ENCODE data around the gene ZMYM5. TPM values are rescaled to one million over a fixed set of nuclear protein-coding genes. Genes with fewer than 3 reads are reported as not detected.
"Not testable (repeated sequence)": the region's sequence is repeated elsewhere in the genome, so short reads cannot be mapped to it uniquely, and the experiment has no call there.

Gene ZMYM5
- total RNA-seq, 2 donors from 2014 or later = 10.4 to 12.2 TPM

GRCh38 chr13:19795956-19796355 lies 67.5 kb downstream of the ZMYM5 start:
- Mint-ChIP-seq H3K27me3 (ENCODE audit: insufficient read depth) (peaks cover 16% of the 10 kb centered on the region), H3K4me3 (no peak overlapping the region), H3K4me1 (no peaks in the 10 kb centered on the region), H3K27ac (no peak overlapping the region), H3K9me3 (peaks cover 5% of the 10 kb centered on the region), H3K36me3 (ENCODE audit: low read depth) (no peaks in the 10 kb centered on the region)
- 95 to 97% methylated on average over 7 of the region's 7 CpGs for WGBS, 2 experiments (ENCODE audit: insufficient coverage in 1 of 2, insufficient read length in 1 of 2)
- H3K36me3 ChIP-seq (ENCODE audit: control insufficient read depth, insufficient read depth, low read length) = no peaks in the 10 kb centered on the region
- H3K9me3 ChIP-seq (ENCODE audit: control insufficient read depth, low read length) = no peaks in the 10 kb centered on the region
- H3K9ac ChIP-seq (ENCODE audit: extremely low read depth, low read length, poor library complexity, severe bottlenecking) = no peak overlapping the region
- peaks cover 5% of the 10 kb centered on the region for H3K27me3 ChIP-seq (ENCODE audit: control insufficient read depth, insufficient read depth, low read length, poor library complexity, severe bottlenecking)
- no peak for DNase-seq
- no peak overlapping the region for H3K27ac ChIP-seq (ENCODE audit: low read depth, low read length)
- no peak overlapping the region for H3K4me3 ChIP-seq (ENCODE audit: low read length)
- H3K4me1 ChIP-seq (ENCODE audit: control insufficient read depth, insufficient read depth, low read length) = no peaks in the 10 kb centered on the region
- TF ChIP-seq CTCF (conservative IDR thresholded peaks at IDR 0.05) = no peak

DNA sequence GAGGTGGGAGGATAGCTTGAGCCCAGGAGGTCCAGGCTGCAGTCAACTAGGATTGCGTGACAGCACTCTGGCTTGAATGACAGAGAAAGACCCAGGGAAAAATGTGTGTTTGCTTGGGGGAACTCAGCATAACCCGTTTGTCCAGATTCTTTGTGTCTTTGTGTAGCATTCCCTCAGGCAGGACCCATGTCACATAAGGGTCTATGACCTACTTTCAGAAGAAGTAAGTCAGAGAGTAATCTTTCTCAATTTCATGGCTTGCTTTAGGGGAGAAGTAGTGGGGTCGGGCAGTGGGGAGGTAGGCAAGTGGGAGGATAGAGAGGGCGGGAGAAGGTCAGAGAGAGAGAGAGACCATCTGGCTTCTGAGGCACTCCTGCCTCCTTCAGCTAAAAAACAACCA lies 68.8 kb downstream of the ZMYM5 start:
- Mint-ChIP-seq H3K27ac (peak overlapping the region; percentile 66), H3K4me1 (no peaks in the 10 kb centered on the region), H3K36me3 (ENCODE audit: low read depth) (no peaks in the 10 kb centered on the region), H3K27me3 (ENCODE audit: insufficient read depth) (peaks cover 21% of the 10 kb centered on the region), H3K9me3 (peaks cover 5% of the 10 kb centered on the region), H3K4me3 (no peak overlapping the region)
- H3K4me3 ChIP-seq (ENCODE audit: low read length) = no peak overlapping the region
- no peak overlapping the region for H3K9ac ChIP-seq (ENCODE audit: extremely low read depth, low read length, poor library complexity, severe bottlenecking)
- no peaks in the 10 kb centered on the region for H3K9me3 ChIP-seq (ENCODE audit: control insufficient read depth, low read length)
- no peak for TF ChIP-seq CTCF (conservative IDR thresholded peaks at IDR 0.05)
- no peaks in the 10 kb centered on the region for H3K4me1 ChIP-seq (ENCODE audit: control insufficient read depth, insufficient read depth, low read length)
- peaks cover 9% of the 10 kb centered on the region for H3K27me3 ChIP-seq (ENCODE audit: control insufficient read depth, insufficient read depth, low read length, poor library complexity, severe bottlenecking)
- H3K27ac ChIP-seq (ENCODE audit: low read depth, low read length) = peak overlapping the region; percentile 6
- 85 to 100% methylated on average over 1 to 4 of the region's 4 CpGs for WGBS, 2 experiments (ENCODE audit: insufficient coverage in 1 of 2, insufficient read length in 1 of 2)
- no peaks in the 10 kb centered on the region for H3K36me3 ChIP-seq (ENCODE audit: control insufficient read depth, insufficient read depth, low read length)
- peak; percentile 63 for DNase-seq

DNA sequence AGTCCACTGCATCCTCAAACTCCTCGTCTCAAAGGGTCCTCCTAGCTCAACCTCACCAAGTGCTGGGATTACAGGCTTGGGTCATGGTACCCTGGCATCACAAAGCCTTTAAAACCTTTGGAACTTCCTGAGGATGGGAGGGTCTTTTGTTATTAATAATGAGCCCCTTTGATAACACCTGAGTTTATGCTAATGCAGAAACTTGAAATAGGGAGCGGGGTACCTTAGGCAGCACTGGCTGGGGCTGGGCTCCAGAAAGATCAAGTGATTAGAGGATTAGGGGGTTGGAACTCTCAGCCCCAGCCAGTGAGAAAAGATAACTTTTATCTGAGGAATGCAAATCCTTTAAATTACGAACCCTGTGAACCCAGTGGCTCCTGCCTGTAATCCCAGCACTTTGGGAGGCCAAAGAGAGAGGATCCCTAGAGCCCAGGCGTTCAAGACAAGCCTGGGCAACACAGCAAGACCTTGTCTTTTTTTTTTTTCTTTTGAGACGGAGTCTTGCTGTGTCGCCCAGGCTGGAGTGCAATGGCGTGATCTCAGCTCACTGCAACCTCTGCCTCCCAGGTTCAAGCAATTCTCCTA lies 71.4 kb downstream of the ZMYM5 start:
- H3K36me3 ChIP-seq (ENCODE audit: control insufficient read depth, insufficient read depth, low read length) = no peaks in the 10 kb centered on the region
- H3K4me3 ChIP-seq (ENCODE audit: low read length) = no peak overlapping the region
- H3K36me3 Mint-ChIP-seq (ENCODE audit: low read depth) = no peaks in the 10 kb centered on the region
- no peak overlapping the region for H3K27ac Mint-ChIP-seq
- H3K27ac ChIP-seq (ENCODE audit: low read depth, low read length) = no peak overlapping the region
- WGBS, 2 experiments (ENCODE audit: insufficient coverage in 1 of 2, insufficient read length in 1 of 2) = 77 to 80% methylated on average over 3 to 7 of the region's 7 CpGs
- H3K27me3 ChIP-seq (ENCODE audit: control insufficient read depth, insufficient read depth, low read length, poor library complexity, severe bottlenecking) = peaks cover 9% of the 10 kb centered on the region
- H3K27me3 Mint-ChIP-seq (ENCODE audit: insufficient read depth) = peaks cover 21% of the 10 kb centered on the region
- TF ChIP-seq CTCF (conservative IDR thresholded peaks at IDR 0.05) = no peak
- DNase-seq = peak; percentile 63
- no peak overlapping the region for H3K9ac ChIP-seq (ENCODE audit: extremely low read depth, low read length, poor library complexity, severe bottlenecking)
- no peak overlapping the region for H3K4me3 Mint-ChIP-seq
- no peaks in the 10 kb centered on the region for H3K9me3 ChIP-seq (ENCODE audit: control insufficient read depth, low read length)
- H3K4me1 Mint-ChIP-seq = no peaks in the 10 kb centered on the region
- no peaks in the 10 kb centered on the region for H3K4me1 ChIP-seq (ENCODE audit: control insufficient read depth, insufficient read depth, low read length)
- H3K9me3 Mint-ChIP-seq = peaks cover 5% of the 10 kb centered on the region

DNA sequence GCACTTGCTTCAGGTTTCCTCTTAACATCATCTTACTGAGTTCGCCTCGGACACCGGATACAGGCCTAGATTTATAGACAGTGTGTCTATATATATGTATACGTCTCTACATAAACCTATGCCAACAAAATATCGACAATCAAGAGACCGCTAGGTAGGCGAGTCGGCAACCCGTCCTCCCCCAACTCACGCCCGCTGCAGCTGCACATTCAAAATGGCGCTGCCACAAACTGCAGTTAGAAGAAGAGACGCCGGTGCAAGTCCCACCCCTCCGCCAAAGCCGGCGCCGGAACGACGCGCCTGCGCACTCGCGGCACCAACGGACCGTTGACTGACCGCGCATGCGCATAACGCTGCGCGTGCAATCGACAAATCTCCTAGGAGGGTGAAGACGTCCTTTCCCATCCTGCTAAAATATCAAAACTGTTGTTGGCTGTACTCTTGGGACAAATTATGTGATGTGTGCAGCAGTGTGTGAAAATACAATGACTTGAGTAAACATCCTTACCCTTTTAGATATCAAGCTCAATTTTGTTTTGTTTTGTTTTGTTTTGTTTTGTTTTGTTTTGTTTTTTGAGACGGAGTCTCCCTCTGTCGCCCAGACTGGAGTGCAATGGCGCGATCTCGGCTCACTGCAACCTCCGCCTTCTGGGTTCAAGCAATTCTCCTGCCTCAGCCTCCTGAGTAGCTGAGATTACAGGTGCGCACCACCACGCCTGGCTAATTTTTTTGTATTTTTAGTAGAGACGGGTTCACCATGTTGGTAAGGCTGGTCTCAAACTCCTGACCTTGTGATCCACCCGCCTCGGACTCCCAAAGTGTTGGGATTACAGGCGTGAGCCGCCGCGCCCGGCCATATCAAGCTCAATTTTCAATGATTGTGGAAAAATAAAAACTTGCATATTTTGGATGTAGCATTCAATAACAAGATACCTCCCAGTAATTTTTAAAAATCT lies 80.4 kb downstream of the ZMYM5 start, which contains the start of gene PSPC1:
Gene PSPC1 (minus strand): TSS at position 219 of the 956 bp plus-strand sequence. CDS start 188 bp downstream, at position 31.
- H3K27me3 Mint-ChIP-seq (ENCODE audit: insufficient read depth); H3K27me3 ChIP-seq (ENCODE audit: control insufficient read depth, insufficient read depth, low read length, poor library complexity, severe bottlenecking); H3K9me3 ChIP-seq (ENCODE audit: control insufficient read depth, low read length); H3K4me1 ChIP-seq (ENCODE audit: control insufficient read depth, insufficient read depth, low read length); H3K4me1 Mint-ChIP-seq; H3K36me3 Mint-ChIP-seq (ENCODE audit: low read depth); H3K36me3 ChIP-seq (ENCODE audit: control insufficient read depth, insufficient read depth, low read length): not testable (repeated sequence)
- H3K9ac ChIP-seq (ENCODE audit: extremely low read depth, low read length, poor library complexity, severe bottlenecking) = peak within 1 kb of the TSS; percentile 99
- peak within 1 kb of the TSS; percentile 86 for H3K4me3 ChIP-seq (ENCODE audit: low read length)
- 26 to 30% methylated on average over 36 to 49 of the region's 50 CpGs for WGBS, 2 experiments (ENCODE audit: insufficient coverage in 1 of 2, insufficient read length in 1 of 2)
- H3K27ac ChIP-seq (ENCODE audit: low read depth, low read length) = peak within 1 kb of the TSS; percentile 94
- Mint-ChIP-seq H3K27ac (peak within 1 kb of the TSS; percentile 99), H3K4me3 (peak within 1 kb of the TSS; percentile 97), H3K9me3 (peaks cover 19% of the 10 kb centered on the region)
- peak; percentile 97 for DNase-seq
